ENCODE data around the gene DBNDD1. TPM values are rescaled to one million over a fixed set of nuclear protein-coding genes. Genes with fewer than 3 reads are reported as not detected.
"Not testable (repeated sequence)": the region's sequence is repeated elsewhere in the genome, so short reads cannot be mapped to it uniquely, and the experiment has no call there.

DBNDD1 gene, protein sequence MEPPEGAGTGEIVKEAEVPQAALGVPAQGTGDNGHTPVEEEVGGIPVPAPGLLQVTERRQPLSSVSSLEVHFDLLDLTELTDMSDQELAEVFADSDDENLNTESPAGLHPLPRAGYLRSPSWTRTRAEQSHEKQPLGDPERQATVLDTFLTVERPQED
- 56.5 and 66.6 TPM in 2 replicates for total RNA-seq
- polyA plus RNA-seq (2012) = 19.8 TPM

DNA sequence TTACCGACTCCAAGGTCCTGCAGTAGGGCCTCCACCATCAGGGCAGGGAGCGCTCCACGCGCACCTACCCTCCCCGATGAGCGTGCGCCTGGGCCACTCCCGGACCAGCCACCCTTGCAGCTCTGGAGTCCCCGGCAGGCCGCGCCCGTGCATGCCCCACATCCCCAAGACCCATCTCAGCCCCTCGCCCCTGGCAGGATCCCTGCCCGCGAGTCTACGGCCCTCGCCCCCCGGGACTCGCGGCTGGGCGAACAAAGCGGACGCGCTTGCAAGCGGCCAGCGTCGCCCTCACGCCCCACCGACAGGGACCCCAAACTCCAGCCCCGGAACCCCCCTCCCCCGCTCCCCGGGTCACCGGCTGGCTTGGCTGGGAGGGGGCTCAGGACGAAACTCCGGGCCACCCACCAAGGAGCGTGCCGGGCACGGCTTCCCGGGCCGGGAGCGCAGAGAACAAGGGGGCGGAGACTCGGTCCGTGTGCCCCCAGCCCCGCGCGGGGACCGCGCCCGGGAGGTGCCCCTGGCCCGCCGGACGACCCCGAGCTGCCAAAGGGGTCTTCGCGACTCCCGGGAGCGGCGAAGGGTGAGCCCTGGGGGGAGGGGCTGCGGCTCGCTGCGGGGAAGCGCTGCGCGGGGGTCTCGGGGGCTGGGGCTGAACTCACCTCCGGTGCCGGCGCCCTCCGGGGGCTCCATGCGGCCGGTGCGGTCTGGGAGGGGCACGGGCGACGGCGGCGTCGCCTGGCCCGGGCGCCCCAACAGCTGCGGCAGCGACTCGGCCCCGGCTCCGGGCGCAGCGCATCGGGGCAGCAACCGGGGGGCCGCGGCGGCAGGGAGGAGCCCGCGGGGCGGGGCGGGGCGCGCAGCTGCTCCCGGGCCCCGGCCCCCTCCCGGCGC, at the start of gene DBNDD1:
DBNDD1 (minus strand) TSS at position 805 of the 891 bp plus-strand sequence; CDS start at position 690, 115 bp downstream.
- peak; percentile 59 for DNase-seq (ENCODE audit: low read depth)

DNA sequence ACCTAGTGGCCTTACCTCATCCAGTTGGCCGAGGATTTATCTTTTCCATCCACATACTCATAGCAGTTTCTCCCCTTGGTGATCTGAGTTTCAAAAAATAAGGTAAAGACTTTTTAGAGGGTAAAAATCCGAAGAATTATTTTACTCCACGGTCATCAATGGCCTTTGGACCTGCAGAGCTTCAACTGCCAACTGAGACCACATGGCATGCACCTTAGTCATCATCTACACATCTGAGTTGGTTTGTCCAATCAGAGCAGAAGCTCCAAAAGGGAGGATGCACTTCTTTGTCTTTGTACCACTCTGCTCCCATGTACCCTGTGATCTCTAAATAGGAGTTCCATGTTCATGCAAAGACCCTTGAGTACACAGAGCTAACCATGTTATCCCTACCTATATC, 42.2 kb upstream of the DBNDD1 start:
- DNase-seq (ENCODE audit: low read depth) = no peak

DNA sequence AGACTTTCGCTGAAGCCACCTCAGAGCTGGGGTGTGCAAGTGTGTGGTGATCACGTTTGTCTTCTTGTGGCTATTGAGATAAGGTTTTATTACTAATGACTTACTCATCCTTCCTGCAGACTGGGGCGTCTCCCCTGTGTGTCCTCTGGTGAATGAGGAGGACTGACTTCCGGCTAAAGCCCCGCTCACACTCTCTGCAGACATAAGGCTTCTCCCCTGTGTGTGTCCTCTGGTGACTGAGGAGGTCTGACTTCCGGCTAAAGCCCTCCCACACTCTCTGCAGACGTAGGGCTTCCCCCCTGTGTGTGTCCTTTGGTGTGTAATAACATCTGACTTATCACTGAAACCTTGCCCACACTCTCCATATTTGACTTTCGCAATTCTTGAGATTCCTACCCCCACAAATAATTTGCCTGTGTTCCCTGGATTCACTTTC, 38.5 kb upstream of the DBNDD1 start:
- no peak for DNase-seq (ENCODE audit: low read depth)

DNA sequence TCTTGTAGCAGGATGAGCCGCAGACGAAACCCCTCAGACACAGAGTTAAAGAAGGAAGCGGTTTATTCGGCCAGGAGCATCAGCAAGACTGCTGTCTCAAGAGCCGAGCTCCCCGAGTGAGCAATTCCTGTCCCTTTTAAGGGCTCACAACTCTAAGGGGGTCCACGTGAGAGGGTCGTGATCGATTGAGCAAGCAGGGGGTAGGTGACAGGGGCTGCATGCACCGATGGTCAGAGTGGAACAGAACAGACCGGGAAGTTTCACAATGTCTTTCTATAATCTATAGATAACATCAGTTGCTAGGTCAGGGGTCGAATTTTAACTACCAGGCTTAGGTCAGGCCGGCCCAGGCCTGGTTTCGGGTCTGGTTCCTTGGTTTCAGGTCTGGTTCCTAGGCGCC, 37.3 kb upstream of the DBNDD1 start:
- not testable (repeated sequence) for DNase-seq (ENCODE audit: low read depth)

DNA sequence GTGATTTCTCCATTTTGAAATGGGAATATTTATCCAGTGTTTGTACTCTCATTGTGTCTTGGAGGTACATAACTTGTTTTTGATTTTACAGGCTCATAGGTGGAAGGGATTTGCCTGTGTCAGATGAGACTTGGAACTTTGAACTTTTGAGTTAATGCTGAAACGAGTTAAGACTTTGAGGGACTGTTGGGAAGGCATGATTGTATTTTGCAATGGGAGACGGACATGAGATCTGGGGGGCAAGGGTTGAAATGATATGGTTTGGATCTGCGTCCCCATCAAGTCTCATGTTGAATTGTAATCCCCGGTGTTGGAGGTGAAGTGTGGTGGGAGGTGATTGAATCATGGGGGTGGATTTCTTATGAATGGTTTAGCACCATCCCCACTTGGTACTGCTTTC, 36.1 kb upstream of the DBNDD1 start:
- no peak for DNase-seq (ENCODE audit: low read depth)

DNA sequence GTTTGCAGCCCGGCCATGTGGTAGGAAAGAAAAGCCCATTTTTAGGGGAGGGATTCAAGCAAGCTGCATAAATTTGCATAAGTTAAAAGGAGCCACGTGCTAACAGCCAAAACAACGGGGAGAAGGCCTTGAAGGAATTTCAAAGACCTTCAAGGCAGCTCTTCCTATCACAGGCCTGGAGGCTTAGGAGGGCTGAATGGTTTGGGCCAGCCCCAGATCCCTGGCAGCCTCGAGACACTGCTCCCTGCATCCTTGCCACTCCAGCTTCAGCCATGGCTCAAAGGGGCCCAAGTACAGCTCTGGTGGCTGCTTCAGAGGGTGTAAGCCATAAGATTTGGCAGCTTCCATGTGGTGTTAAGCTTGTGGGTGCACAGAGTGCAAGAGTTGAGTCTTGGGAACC, 35.3 kb upstream of the DBNDD1 start:
- no peak for DNase-seq (ENCODE audit: low read depth)

DNA sequence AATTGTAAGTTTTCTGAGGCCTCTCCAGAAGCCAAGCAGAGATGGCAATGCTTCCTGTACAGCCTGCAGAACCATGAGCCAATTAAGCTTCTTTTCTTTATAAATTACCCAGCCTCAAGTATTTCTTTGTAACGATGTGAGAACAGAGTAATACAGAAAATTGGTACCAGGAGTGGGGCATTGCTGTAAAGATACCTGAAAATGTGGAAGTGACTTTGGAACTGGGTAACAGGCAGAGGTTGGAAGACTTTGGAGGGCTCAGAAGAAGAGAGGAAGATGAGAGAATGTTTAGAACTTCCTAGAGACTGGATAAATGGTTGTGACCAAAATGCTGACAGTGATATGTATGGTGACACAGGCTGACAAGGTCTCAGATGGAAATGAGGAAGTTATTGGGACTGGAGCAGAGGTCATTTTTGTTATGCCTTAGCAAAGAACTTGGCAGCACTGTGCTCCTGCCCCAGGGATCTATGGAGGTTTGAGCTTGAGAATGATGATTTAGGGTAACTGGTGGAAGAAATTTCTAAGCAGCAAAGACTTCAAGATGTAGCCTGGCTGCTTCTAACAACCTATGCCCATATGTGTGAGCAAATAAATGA, 34.7 kb upstream of the DBNDD1 start:
- DNase-seq (ENCODE audit: low read depth) = no peak

DNA sequence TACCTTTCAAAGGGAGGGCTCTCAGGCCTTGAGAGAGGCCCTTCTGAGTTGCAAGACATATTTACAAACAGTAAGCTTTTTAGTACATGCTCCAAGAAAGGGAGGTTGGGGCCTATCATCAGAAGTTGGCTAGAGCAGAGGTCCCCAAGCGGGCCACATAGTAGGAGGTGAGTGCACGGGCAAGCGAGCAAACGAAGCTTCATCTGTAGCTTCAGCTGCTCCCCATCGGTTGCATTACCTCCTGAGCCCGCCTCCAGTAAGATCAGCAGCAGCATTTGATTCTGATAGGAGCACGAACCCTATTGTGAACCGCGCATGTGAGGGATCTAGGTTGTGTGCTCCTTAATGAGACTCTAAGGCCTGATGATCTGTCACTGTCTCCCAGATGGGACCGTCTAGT, 31.7 kb upstream of the DBNDD1 start:
- DNase-seq (ENCODE audit: low read depth) = no peak

DNA sequence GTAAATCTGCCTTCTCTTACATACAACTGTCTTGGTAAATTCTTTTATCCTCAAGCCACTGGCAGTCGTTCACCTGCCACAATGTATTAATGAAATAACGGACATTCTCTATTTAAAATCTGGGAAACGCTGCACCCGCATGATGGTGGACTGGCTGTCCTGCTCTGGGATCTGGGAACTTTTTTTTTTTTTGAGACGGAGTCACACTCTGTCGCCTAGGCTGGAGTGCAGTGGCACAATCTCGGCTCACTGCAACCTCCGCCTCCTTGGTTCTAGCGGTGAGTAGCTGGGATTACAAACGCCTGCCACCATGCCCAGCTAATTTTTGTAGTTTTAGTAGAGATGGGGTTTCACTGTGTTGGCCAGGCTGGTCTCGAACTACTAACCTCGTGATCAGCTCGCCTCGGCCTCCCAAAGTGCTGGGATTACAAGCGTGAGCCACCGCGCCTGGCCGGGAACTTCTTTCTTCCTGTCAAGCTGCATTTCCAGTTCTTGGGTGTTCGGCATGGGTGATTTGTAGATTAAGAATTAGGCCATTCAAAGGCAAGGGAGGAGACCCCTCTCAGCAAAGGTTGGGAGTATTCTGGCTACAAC, 29.6 kb upstream of the DBNDD1 start:
- no peak for DNase-seq (ENCODE audit: low read depth)

DNA sequence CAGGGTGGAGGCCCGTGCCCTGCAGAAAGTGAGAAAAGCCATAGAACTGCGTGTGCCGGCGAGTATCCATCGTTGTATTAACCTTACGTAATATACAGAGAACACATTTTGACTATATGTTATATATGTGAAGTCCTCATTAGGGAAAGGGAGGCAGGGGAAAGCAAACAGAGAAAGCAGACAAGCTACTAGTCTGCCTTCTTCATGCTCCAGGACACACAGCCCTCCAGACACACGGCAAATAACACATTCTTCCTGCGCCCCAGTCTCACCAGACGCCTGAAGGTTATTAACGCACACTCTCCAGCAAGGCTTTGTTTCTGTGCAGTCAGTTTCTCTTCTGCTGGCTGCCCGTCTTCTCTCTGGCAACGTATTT, 29.1 kb upstream of the DBNDD1 start:
- no peak for DNase-seq (ENCODE audit: low read depth)

DNA sequence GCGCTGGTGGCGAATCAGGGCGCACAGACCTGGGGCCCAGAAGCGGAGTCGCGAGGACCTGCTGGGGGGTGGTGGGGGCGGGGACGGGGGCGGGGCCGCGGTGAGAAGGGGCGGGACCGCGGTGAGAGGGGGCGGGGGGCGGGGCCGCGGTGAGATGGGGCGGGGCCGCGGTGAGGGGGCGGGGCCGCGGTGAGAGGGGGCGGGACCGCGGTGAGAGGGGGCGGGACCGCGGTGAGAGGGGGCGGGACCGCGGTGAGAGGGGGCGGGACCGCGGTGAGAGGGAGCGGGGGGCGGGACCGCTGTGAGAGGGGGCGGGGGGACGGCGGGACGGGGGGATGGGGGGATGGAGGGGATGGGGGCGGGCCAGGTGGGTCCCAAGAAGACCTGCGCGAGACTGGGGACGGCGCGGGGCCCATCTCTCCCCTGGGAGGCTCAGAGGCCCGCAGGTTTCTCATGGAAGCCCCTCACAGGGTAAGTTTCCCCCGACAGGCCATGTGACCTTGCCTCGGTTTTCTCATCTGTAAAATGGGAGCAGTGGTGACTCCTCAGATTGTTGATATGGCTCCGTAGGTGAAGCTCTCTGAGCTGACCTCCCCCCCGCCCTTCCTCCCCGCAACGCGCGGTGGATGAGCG, 28.6 kb upstream of the DBNDD1 start:
- no peak for DNase-seq (ENCODE audit: low read depth)

DNA sequence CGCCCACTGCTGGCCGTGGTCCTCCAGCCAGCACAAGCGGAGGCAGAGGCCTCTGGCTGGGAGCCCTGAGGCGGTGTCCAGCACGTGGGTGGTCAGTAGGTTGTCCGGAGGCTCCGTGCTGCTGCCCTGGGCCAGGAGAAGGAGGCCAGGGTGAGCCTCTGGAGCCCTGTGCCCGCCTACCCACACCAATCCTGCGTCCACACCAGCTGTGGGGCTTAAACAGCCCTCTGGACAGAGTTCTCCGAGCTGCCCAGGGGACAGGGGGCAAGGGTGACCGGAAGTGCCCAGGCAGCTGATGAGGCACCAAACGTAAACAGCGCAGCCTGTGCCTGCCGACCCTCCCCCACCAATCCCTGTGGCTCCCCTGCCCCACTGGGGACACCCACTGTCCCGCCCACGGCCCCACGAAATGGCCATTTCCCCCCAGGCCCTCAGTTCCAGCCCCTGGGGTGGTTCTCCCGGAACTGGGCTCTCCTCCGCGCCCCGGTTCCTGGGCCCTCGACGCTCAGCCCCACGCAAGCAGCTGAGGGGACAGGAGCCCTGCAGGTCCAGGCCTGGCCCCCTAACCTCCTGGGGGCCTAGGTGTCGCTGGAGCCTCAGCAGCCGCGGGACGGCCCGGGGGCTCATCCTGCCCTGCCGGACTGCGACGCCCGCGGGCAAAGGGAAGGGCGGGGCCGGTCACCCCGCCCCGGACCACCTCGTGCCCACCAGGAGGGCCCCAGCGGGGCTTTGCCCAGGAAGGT, 27.9 kb upstream of the DBNDD1 start:
- DNase-seq (ENCODE audit: low read depth) = peak; percentile 62

DNA sequence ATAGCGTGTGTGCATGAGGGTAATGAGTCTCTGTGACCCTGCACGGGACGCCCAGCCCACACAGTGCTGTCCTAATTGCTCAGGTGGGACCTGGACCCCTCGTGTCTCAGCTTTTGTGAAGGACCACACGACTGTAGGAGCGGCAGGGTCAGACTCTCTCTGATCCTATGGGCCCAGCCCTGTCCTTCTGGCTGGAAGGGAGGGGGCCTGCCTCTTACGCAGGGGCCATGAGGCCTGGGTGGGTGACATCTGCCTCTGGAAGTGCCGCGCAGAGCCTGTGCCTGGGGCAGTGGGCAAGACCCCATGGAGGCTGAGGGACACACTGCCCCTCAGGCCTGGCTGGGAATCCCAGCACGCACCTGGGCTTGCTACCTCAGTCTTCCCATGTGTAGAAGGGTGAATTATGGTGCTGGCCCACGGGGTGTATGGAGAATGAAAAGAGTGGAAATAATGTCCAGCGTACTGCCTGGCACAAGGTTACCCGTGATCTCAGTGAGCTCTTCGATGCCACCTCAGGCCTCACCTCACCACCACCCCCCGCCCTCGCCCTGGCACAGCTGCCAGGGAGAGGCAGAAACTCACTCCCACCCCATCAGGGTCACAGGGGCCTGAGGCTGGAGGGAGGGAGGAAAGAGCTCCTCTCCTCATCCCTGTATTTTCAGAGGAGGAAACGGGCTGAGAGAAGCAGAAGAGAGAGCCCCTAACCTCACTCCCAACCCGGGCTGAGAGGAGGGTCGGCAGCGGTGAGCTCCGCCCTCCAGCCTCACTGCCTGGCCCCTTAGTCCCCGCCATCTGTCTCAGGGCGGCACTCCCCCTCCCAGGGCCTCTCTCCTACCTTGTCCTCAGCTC, 27.1 kb upstream of the DBNDD1 start:
- no peak for DNase-seq (ENCODE audit: low read depth)

DNA sequence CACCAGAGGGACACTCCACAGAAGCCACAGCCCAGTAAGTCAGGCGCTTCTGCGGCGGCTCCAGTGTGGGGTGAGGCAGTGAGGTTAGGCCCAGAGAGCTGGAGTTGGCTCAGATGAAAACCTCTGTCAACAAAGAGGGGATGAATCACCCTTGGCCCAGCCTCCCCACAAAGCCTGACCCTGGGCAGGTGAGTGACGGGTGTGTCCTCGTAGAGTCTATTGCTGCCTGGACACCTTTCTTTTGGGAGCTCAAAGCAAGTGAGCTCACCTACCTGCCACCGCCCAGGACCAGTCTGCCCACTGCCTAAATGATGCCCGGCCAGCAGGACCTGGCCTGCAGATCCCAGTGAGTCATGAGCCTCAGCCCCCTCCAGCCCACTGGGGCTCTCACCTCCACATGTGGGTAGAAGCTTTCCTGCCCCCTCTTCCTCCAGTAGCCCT, 24.9 kb upstream of the DBNDD1 start:
- DNase-seq (ENCODE audit: low read depth) = no peak

DNA sequence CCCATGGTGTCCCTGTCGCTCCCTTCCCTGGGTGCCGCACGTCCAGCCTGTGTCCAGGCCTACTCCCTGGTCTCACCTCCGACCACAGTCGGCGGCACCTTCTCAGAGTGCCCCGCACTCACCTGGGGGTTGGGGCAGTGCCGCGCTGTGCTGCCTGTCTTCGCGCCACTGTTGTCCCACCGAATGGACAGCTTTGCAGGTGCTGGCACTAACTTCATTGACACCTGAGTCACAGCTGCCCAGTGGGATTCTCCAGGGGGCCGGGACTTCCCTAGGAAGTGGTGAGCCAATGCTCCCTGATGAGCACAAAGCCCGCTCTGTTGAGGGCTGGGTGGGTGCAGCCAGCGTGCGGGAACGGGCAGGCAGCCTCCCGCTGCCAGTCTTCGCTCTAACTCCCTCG, 24.3 kb upstream of the DBNDD1 start:
- no peak for DNase-seq (ENCODE audit: low read depth)

DNA sequence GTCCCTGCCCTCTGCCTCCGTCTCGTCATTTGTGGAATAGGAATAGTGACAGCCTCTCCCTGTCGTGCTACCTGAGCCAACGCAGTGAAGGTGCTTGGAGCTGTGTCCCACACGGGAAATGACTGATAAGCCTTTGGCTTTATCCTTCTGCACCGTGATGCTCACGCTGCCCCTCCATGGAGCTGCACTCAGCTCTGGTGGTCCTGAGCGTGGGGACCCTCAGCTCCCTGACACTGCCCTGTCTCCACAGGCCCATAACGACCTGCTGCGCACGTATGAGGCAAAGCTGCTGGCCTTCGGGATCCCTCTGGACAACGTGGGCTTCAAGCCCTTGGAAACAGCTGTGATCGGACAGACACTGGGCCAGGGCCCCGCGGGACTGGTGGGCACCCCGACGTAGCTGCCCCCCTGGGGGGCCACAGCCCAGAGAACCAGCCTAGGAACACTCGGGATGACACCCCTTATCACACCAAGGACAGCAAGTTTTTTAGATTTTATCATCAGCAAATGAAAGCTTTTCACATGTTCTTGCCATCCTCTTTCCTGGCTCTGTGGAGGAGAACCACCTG, 23.8 kb upstream of the DBNDD1 start:
- DNase-seq (ENCODE audit: low read depth) = no peak

DNA sequence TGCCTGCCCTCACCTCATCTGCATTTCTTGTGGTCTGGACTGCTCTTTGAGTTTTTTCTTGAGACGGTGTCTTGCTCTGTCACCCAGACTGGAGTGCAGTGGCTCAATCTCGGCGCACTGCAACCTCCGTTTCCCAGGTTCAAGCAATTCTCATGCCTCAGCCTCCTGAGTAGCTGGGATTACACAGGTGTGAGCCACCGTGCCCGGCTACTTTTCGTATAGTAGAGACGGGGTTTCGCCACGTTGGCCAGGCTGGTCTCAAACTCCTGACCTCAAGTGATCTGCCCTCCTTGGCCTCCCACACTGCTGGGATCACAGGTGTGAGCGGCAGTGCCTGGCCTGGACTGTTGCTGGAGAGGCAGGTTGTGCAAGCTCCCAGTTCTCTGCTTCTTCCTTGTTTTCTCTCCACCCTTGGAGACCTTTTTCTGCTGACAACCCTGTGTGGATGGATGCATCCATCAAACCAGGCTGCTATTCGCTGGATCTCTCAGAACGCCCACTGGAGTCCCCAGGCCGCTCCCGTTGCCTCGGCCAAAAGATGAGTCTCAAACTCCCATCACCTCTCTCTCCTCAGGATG, 22.7 kb upstream of the DBNDD1 start:
- DNase-seq (ENCODE audit: low read depth) = no peak

DNA sequence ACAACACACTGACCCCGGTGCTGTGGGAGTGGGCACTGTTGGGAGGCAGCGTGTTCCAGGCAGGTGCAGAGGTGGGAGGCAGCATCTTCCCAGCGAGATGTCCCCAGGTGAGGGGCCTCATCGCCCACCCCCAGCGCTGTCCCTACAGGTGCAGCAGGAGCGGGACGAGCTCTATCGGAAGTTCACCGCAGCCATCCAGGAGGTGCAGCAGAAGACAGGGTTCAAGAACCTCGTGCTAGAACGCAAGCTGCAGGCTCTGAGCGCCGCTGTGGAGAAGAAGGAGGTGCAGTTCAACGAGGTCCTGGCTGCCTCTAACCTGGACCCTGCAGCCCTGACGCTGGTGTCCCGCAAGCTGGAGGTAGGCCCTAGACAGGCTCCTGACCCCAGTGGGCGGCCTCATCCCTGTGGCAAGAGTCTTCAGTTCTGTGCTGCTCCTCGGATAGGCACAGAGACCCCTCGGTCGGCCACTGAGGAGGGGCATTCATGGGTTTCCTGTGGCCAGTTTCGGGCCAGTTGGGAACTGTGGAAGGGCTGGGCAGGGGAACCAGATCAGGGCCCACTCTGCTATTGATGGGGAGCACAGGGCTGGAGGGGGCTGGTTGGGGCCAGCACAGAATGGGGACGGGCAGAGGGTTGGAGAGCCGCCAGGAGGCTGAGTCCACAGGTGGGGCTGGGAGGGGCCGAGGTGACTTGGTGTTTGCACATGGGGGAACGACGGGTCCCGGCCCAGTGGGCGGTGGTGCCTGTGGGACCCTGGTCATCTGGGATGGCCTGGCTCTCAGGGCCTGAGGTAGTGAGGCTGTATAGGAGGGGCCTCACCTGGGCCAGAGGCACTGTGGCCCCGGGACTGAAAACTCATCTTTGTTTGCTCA, 21.1 kb upstream of the DBNDD1 start:
- no peak for DNase-seq (ENCODE audit: low read depth)
